Omental fat pad (tissue), 4 donors: ENCODE data around the gene LRPAP1. TPM values are rescaled to one million over a fixed set of nuclear protein-coding genes. Genes with fewer than 3 reads are reported as not detected.

Experiments used
- ATAC-seq: fragments of 150-250 bp; one replicate; pipeline ENCODE4 v1.9.1; 2016; ENCODE audit warnings: mild to moderate bottlenecking, moderate library complexity; ENCODE audit not compliant: low FRiP score
- DNase-seq: peaks from one replicate; pipeline ENCODE4 v3.0.0-alpha.2; 2019; ENCODE audit warnings: low spot score
- CTCF ChIP-seq, 3 donors: fragments of 450-650 bp; IDR thresholded peaks; one replicate each; pipeline ENCODE4 v1.5.1; 2016 to 2017; ENCODE audit warnings: antibody characterized with exemption in 3 of 3, mild to moderate bottlenecking in 3 of 3, moderate library complexity in 2 of 3
- total RNA-seq, 4 donors: library from RNA; depleted of rRNA; stranded (reverse); fragments of >200 nt; gene quantifications; one replicate each; pipeline ENCODE4 v1.1.0, GENCODE V29; 2016

Gene LRPAP1
- total RNA-seq, 4 donors from 2014 or later = 119 to 141 (median 127) TPM

- TF ChIP-seq CTCF (IDR thresholded peaks at IDR 0.05) = no peak
- DNase-seq = no peak
- no peak for ATAC-seq
These were observed 51.1 kb downstream of the LRPAP1 start for GRCh38 chr4:3481113-3481531.

- DNase-seq = peak; percentile 77
- peak in 1 of 3 donors; percentile 92 for TF ChIP-seq CTCF (IDR thresholded peaks at IDR 0.05)
- ATAC-seq = peak; percentile 77
These were observed 51.6 kb downstream of the LRPAP1 start for GRCh38 chr4:3480528-3481112.

GRCh38 chr4:3479358-3480101 lies 52.7 kb downstream of the LRPAP1 start:
- DNase-seq = no peak
- no peak for TF ChIP-seq CTCF (IDR thresholded peaks at IDR 0.05)
- ATAC-seq = no peak

GRCh38 chr4:3478446-3479357 lies 53.5 kb downstream of the LRPAP1 start:
- TF ChIP-seq CTCF (IDR thresholded peaks at IDR 0.05) = no peak
- no peak for DNase-seq
- no peak for ATAC-seq

GRCh38 chr4:3477750-3478430 lies 54.3 kb downstream of the LRPAP1 start:
- TF ChIP-seq CTCF (IDR thresholded peaks at IDR 0.05) = no peak
- no peak for DNase-seq
- ATAC-seq = no peak

- no peak for ATAC-seq
- TF ChIP-seq CTCF (IDR thresholded peaks at IDR 0.05) = no peak
- no peak for DNase-seq
These were observed 55.1 kb downstream of the LRPAP1 start for GRCh38 chr4:3476936-3477749.
